GM19328 (cell line): Measurements from ENCODE around the gene SCFD2.

Experiments
- ATAC-seq: cut with Tn5 transposase; IDR thresholded peaks from one replicate; pipeline ENCODE4 v1.9.1; 2021; ENCODE audit warnings: mild to moderate bottlenecking, moderate library complexity; ENCODE audit not compliant: unreplicated experiment

SCFD2 gene

DNA sequence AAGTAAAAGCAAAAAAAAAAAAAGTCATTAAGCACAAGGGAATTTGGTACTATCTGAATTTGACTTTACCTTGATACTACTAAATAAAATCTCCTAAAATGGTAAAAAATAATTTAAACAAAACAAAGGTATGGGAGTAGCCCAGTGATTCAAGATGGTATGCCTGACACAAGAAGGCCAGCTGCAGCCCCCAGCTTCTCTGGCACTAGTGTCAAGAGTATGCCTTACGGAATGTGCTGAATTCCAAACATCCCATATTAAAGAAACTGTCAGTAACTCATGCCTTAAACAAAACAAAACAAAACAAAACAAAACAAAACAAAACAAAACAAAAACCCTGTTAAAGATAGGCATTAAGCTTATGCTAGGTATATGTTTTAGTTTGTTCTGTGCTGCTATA is 422.9 kb downstream of the SCFD2 start:
- ATAC-seq, result no peak

DNA sequence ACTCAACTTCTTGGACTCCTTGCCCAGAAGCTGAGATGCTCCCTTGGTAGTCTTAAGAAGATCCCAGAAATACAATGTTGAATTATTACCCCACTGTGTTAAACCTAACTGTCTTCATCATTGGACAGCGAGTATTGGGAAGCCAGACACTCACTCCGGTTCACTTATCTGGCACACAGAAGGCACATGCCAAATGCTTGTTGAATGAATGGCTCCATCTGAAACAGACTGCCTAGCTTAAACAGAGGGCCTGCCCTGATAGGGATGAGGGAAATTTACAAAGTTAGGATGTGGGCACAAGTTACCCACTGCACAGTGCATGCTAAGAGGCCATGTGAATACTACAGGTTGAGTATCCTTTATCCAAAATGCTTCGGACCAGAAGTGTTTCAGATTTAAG is 424.4 kb downstream of the SCFD2 start:
- no peak for ATAC-seq

DNA sequence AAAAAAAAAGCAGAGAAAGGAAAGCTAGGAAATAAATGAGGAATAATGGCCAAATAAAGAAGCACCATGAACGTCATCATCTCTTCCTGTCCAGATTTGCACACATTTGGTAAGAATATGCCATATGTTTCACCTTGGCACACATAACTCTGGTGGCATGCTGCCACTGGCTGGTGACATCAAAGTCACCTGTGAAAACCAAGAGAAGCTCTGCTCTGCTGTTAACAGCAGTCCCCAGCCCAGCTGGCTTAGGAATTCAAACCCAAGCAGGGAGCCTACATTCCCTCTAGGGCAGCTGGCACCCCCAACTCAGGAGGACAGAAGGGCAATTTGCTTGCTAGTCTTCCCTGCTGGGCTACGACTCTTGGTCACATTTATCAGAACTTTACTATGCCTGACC is 426.1 kb downstream of the SCFD2 start:
- no peak for ATAC-seq

DNA sequence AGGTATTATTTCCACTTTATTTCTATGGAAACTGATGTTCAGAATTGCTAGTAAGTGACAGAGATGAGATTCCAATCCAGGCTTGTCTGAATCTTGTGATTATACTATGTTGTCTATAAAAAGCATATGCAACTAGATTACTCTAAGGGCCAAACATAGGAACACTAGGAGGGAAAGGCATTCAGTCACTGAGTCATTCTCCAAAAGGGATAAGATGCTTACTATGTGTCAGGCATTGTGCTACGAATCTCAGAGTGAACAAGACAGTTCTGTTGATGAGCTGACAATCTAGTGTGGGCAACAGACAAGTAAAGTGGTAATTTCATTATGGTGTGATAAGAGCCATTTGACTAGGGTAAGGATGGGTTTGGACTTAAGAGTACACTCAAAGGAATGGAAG is 426.5 kb downstream of the SCFD2 start:
- no peak for ATAC-seq

DNA sequence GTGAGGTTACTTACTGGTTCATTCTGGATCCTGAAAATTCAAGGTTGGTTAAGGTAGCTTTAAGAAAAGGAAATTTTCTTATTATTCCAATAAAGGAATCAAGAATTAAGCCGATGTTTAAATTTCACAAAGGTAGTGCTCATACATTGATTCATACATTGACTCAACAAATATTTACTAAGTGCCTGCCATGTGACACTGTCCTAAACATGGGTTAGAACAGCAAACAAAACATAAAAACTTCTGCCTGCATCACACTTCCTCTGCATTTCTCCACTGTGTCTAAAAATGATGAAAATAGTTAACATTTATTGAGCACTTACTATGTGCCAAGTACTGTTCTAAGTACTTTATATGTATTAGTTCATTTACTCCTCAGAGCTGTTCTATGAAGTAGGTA is 428.0 kb downstream of the SCFD2 start:
- no peak for ATAC-seq

DNA sequence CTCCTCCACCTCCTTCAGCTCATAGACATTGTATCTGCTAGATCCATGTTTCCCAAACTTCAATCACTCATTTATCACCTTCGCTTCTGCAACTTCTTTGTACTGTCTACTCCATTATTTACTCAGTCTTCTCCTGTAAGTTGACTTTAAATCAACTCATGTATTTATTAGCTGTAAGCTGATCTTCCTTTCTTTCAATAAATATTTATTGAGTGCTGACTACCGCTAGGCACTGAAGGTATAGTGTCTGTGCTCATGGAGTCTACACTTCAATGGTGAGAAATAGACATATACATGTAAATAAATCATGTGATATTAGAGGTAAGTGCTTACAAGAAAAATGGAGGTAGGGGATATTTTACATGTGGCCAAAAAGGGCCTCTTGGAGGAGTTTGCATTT is 429.1 kb downstream of the SCFD2 start:
- no peak for ATAC-seq

DNA sequence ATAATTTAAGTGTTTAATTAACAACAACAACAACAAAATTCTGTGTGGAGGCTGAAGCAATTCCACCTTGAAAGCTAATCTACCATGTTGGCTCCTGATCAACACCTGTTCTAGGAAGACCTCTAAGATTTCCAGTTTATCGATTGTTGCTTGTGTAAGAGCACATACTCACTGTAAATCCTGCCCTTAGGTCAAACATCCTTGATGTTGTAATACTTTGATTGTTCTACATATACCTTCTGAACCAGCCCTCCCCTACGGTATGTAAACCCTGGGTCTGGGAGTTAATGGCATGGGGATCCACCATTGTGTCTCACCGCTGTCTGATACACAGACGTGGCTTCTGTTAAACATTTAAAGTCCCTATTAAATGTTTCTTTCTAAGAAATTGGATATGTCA is 430.5 kb downstream of the SCFD2 start:
- ATAC-seq, result no peak

DNA sequence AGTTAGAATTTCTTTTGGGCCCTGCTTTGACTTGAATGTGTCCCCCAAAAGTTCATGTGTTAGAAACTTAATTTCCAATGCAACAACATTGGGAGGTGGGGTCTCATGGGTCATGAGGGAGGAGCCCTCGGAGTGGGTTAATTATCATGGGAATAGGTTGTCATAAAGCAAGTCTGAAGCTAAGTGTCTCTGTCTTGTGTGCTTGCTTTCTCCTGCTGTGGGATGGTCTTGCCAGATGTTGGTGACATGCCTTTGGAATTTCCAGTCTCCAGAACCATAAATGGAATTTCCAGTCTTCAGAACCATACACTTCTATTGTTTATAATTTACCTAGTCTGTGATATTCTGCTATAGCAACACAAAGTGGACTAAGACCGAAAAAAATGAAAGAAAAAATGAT is 432.1 kb downstream of the SCFD2 start:
- ATAC-seq, result no peak

DNA sequence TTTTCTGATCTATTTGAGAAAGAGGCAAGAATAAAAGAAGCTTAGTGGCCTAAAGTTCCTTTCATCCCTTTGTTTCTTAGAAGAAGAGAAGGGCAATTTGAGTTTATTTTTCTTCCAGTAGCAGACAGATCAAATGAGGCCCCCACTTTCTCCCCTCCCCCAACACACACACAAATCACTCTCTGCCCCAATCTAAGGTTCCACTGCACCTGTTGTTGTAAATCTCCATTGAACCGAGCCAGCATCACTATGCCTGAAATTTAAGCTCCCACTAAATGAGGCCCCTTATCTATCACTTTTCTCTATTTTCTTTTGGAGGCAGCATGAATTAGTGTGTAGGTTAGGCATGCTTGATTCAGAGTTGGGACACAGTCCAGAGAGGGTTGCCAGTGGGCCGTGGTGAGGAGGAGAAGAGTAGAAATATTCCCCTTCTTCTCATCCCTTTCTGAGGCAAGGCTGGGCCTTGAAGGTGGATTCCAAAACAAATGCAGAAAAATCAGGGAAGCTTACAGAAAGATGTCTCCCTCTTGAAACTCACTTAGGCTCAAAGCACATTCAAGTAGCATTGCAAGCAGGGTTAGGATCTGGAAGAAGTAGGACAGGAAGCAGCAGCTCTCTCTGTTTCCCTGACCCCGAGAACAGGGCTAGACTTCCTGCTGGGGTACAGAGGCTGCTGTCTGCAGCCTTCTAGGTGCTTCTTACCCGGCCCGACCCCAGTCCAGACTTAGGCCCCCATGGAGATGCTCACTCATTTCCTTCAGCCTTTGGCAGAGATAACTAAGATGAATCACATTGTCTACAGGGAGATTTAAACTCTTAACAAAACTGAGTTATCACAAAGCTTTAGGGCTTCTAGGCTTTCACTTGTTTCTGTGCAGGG is 433.0 kb downstream of the SCFD2 start:
- ATAC-seq, result no peak

DNA sequence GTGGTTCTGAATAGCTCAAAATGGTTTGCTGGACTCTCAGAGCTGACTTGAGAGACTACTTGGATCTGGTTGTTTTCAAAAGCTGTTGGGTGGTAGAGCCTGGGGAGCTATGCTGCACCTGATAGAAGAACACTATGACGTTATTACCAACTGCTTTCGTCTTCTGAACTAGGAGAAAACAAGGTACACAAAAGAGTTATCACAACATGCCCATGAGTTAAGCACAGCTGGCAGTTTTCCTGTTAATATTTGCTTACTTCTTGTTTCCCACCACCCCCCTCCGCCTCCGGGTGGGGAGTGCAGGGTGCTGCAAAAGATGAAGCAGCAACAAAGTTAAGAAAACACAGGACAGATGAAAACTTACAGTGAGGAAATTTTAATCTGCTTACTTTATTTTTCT is 434.6 kb downstream of the SCFD2 start:
- no peak for ATAC-seq

DNA sequence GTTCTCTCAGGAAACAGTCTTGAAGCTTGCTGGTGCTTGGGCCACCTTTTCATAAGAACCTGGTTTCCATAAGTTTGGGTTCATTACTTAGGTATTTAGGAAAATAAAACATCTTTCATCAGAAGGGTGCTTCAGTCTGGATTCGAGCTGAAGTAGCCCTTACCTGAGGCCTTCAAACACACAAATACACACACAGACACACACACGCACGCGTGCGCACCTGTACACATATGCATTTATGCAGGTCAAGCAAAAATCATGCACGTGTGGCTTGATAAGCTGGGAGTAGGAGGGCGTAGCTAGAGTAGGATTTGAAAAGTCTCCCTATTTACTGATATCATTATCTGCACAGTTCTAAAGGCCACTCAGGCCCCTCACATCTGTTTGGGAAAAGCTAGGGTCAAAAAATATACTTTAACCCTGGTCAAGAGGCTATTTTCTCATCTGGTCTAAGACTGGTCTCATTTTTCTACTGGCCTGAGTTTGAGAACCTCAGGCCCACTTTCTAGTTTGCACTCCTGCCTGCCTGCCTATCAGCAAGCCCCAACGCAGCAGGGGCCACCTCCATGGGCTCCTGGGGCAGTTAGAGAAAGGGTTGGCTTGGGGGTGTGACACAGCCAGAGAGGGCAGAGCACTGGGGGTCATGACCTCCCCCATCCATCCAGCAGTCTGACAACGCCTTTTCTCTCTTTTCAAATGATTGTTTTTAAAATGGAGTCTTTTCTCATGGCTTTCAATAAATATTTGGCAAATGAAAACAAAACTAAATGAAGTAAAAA is 439.5 kb downstream of the SCFD2 start:
- no peak for ATAC-seq

DNA sequence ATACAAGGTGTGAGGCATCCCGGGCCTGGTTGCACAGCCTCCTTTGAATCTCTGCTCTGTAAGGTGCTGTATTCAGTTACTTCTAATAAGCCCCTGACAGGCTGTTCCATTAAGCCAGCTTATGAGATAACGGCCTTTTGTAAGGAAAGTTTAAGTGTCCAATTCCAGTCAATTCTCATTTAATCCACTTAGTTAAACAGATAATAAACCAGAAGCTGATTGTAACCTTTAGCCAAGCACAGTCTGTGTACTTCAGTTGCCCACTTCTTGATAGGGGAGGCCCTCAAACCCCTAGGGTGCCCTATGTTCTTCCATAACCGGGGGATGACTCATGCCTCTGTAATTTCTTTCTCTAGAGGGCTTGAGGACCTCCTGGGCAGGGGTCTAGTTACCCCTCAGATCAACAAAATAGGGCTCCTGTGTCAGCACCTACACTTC is 440.3 kb downstream of the SCFD2 start:
- ATAC-seq, result no peak

DNA sequence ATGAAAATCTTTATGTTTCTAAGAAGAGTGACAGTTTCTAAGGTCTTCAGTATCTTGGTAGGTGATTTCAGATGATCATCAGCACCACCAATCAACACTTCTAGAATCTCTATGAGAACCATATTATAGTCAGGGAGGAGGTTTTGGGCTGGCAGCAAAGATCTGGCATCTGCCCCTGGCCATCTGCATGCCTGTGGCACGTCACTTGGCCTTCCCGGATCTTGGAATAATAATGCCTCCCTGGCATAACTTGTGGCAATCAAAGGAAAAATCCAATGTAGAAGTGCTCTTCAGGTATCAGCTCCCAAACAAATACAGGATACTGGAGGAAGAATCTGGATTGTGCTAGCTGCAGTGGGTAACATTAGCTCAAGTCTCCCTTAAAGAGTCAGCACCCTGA is 446.4 kb downstream of the SCFD2 start:
- no peak for ATAC-seq

DNA sequence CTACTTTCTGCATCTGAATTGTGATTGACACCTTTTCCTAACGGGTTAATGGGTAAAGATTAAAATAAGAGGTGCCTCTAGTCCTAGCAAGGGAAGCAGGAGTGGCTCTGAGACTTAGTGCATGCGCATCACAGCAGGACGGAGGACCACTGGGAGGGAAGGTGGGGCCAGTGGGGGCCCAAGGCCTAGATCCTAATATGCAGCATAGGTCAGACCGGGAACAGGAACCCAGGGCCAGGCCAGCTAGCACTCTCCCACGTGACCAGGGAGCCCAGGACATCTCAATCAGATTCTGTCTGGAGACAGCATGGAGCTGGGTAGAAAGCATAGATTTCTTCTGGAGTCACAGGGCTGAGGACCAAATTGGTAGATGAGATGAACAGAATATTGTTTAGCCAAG is 448.0 kb downstream of the SCFD2 start:
- no peak for ATAC-seq

DNA sequence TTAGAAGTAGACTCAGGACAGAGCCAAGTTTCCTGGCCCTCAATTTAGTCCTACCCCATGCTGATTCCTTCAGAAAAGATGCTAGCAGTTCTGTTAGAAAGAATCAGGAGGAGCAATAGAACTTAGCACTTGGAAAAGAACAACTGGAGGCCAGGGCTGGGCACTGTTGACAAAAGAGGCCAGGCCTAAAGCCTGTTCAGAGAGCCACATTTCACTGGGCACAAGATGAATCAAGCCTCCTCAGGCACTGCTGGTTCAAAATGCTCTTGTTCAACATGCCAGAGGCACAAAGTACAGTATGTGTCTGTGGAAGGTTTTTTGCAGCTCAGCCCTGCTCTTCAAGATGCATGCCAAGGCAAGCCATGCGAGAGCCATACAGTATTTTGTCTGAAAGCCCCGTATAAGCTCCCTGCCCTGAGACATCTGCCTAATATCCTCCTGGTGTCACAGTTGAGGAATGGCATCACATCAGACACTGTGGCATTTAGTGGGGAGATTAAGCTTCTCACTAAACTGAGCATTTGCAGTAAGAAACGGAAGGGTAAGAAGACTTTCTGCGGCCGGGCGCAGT is 450.0 kb downstream of the SCFD2 start:
- ATAC-seq, result no peak

DNA sequence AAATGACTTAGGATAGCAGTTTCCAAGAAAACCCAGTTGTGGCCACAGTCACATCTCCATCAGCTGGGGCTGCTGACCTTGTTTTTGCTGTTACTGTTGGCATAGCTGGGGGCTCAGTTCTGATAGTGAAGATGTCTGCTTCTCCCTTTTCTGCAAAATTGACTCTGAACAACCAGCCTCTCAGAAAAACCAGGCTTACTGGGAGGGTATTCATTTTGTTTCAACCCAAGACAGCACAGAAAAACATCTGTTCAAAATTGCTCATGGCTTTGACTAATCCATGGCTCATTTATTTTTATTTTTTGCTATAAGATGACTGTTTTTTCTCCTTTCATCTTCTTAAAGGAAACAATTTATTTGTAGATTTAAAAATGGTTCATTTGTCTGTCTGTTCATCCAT is 450.7 kb downstream of the SCFD2 start:
- no peak for ATAC-seq

DNA sequence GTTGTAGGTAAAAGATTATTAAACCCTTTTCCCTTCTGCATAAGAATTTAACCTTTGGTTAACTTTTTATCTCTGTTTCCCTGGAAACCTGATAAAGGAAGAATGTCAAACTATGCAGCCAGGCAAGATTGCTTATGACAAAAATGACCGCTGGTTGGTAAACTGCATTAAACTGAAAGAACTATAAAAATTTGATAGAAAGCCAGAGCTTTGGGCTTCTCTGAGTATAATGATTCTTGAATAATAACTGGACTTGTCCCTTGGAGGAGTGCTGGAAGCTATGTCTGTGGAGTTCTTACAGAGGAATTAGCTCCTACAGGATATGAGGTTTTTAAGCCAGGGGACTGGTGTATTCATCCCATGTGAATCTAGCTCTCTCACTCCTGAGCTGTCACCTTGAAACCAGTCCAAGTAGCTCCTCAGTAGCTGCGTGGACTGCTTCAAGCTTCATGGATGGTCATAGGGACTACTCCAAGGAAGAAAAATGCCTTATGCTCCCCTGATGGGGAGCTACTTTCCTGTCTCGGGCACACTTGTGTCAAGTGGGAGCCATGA is 451.7 kb downstream of the SCFD2 start:
- ATAC-seq, result no peak

DNA sequence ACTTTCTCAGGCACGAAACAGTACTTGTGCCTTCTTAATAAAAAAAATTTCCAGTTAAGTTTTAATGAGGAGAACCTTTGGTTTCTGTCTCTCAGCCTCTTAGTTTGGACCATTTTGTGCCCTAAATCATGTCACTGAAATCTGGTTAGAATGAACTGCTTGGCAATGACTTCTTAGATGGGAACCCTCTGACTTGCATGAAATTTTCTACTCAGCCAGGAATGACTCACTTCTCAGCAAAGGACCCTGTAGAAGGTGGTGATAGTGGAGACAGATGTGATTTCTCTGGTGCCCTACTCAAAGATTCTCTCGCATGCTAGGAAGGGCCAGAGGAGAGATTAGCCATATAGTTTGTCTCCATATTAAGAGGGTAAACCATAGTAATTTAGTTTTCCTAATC is 453.3 kb downstream of the SCFD2 start:
- no peak for ATAC-seq

DNA sequence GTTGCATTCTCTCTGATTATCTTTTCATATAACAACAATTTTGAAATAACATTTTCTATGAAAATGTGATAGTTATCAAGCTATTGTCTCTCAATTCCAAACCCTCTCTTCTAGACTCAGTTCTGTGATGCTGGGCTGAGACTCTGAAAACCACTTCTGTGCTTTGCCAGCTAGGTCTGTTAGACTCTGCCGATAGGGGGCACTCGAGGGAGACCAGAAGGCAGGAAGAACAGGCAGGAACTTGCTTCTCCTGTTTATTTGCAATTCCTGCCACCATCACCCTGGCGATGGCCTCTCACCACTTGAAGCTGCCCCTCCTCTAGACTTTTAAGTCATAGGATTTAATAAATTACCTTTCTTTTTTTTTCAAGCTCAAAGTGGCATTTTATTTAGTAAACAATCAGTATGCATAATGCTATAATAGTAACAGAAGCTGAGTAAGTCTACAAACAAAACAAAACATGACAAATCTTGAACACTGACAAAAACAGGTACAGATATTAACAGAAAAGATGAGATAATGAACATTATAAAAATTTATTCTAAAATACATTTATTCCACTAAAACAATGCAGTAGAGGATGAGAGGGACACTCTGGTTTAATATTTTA is 454.1 kb downstream of the SCFD2 start:
- ATAC-seq, result no peak

DNA sequence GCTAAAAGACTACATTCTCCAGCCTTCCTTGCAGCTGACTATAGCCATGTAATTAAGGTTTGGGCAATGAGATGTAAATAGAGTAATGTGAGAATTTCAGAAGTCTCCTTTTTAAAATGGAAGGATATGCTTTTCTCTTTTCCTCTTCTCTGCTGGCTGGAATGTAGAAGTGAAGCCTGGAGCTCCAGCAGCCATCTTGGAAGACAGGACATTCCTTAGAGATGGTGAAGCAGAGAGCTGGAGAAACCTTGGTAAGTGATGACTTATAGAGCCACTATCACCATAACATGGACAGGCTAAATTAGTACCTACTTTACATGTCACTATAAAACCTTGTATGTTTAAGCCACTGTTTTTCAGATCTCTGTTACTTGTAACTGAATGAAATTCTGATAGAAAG is 455.7 kb downstream of the SCFD2 start:
- no peak for ATAC-seq

DNA sequence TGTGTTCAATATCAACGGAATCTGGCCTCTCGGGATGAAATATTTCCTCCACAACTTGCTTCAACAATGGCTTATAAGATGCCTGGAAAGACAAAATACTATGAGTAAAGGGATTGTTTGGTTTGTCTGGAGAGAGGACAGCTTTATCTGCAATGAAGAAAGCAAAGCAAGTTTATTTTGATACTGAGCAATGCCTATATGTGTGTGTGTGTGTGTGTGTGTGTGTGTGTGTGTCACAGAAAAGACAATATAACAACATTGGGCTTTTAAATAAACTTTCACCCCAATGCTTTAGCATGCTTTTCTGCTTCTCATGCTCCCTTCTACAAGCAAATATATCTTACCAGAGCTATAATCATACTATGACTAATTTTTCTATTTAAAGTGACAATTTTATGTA is 458.4 kb downstream of the SCFD2 start:
- no peak for ATAC-seq
